ENCODE results near the gene SPARC. TPM values are rescaled to one million over a fixed set of nuclear protein-coding genes. Genes with fewer than 3 reads are reported as not detected.

SPARC gene
- total RNA-seq, 1 donor from 2014 or later, result 273 TPM

- H3K9me3 ChIP-seq, result no peaks in the 10 kb centered on the region
- TF ChIP-seq POLR2A (IDR thresholded peaks at IDR 0.05) (no peak), POLR2AphosphoS5 (IDR thresholded peaks at IDR 0.05; ENCODE audit: insufficient read depth in 1 of 2, low read depth in 1 of 2) (no peak), CTCF (IDR thresholded peaks at IDR 0.05) (no peak)
- DNase-seq (ENCODE audit: extremely low spot score in 2 of 2), result no peak
- no peaks in the 10 kb centered on the region for H3K36me3 ChIP-seq
- H3K4me1 ChIP-seq, result peaks cover 8% of the 10 kb centered on the region
- H3K4me3 ChIP-seq, result no peak overlapping the region
- no peak overlapping the region for H3K27ac ChIP-seq
- H3K27me3 ChIP-seq, result no peaks in the 10 kb centered on the region
- intact Hi-C loops (cut with DNase I), result no loop called here
Observed at GRCh38 chr5:151648089-151648488, 38.6 kb downstream of the SPARC start.

- no peaks in the 10 kb centered on the region for H3K27me3 ChIP-seq
- H3K36me3 ChIP-seq, result no peaks in the 10 kb centered on the region
- peaks cover 8% of the 10 kb centered on the region for H3K4me1 ChIP-seq
- H3K27ac ChIP-seq, result no peak overlapping the region
- intact Hi-C loops (cut with DNase I), result no loop called here
- DNase-seq (ENCODE audit: extremely low spot score in 2 of 2), result no peak
- no peaks in the 10 kb centered on the region for H3K9me3 ChIP-seq
- TF ChIP-seq POLR2A (IDR thresholded peaks at IDR 0.05) (no peak), POLR2AphosphoS5 (IDR thresholded peaks at IDR 0.05; ENCODE audit: insufficient read depth in 1 of 2, low read depth in 1 of 2) (no peak), CTCF (IDR thresholded peaks at IDR 0.05) (no peak)
- H3K4me3 ChIP-seq, result no peak overlapping the region
Observed at GRCh38 chr5:151647320-151647861, 39.3 kb downstream of the SPARC start.

GRCh38 chr5:151646334-151646733 is 40.4 kb downstream of the SPARC start:
- Histone ChIP-seq H3K4me1 (peaks cover 8% of the 10 kb centered on the region), H3K27me3 (no peaks in the 10 kb centered on the region), H3K9me3 (no peaks in the 10 kb centered on the region), H3K4me3 (no peak overlapping the region), H3K27ac (no peak overlapping the region), H3K36me3 (no peaks in the 10 kb centered on the region)
- no peak for DNase-seq (ENCODE audit: extremely low spot score in 2 of 2)
- intact Hi-C loops (cut with DNase I), result no loop called here
- TF ChIP-seq POLR2A (IDR thresholded peaks at IDR 0.05), result no peak
- no peak for TF ChIP-seq POLR2AphosphoS5 (IDR thresholded peaks at IDR 0.05; ENCODE audit: insufficient read depth in 1 of 2, low read depth in 1 of 2)
- TF ChIP-seq CTCF (IDR thresholded peaks at IDR 0.05), result no peak

GRCh38 chr5:151643388-151643787 is 43.3 kb downstream of the SPARC start:
- intact Hi-C loops (cut with DNase I), result no loop called here
- TF ChIP-seq POLR2AphosphoS5 (IDR thresholded peaks at IDR 0.05; ENCODE audit: insufficient read depth in 1 of 2, low read depth in 1 of 2) (no peak), CTCF (IDR thresholded peaks at IDR 0.05) (no peak), POLR2A (IDR thresholded peaks at IDR 0.05) (no peak)
- DNase-seq (ENCODE audit: extremely low spot score in 2 of 2), result no peak
- Histone ChIP-seq H3K27me3 (no peaks in the 10 kb centered on the region), H3K4me1 (peaks cover 14% of the 10 kb centered on the region), H3K36me3 (no peaks in the 10 kb centered on the region), H3K4me3 (no peak overlapping the region), H3K27ac (no peak overlapping the region), H3K9me3 (no peaks in the 10 kb centered on the region)

GRCh38 chr5:151642472-151643140 is 44.1 kb downstream of the SPARC start:
- H3K9me3 ChIP-seq, result no peaks in the 10 kb centered on the region
- intact Hi-C loops (cut with DNase I), result no loop called here
- no peak for DNase-seq (ENCODE audit: extremely low spot score in 2 of 2)
- TF ChIP-seq POLR2AphosphoS5 (IDR thresholded peaks at IDR 0.05; ENCODE audit: insufficient read depth in 1 of 2, low read depth in 1 of 2) (no peak), CTCF (IDR thresholded peaks at IDR 0.05) (no peak), POLR2A (IDR thresholded peaks at IDR 0.05) (no peak)
- peaks cover 14% of the 10 kb centered on the region for H3K4me1 ChIP-seq
- no peaks in the 10 kb centered on the region for H3K36me3 ChIP-seq
- no peak overlapping the region for H3K27ac ChIP-seq
- no peaks in the 10 kb centered on the region for H3K27me3 ChIP-seq
- no peak overlapping the region for H3K4me3 ChIP-seq
